Right lobe of liver (tissue), 4 donors: Measurements from ENCODE around the gene DYTN.
"Not testable (repeated sequence)": the region's sequence is repeated elsewhere in the genome, so short reads cannot be mapped to it uniquely, and the experiment has no call there.

Experiments used
- CTCF ChIP-seq, 4 donors: fragments of 200-600 bp in 3 of 4; fragments of 450-650 bp in 1 of 4; IDR thresholded peaks; one replicate each; pipeline versions ENCODE4 v1.5.1 to v1.8.0; 2016 to 2022; ENCODE audit warnings: antibody characterized with exemption in 4 of 4, mild to moderate bottlenecking in 2 of 4
- POLR2A ChIP-seq: fragments of 450-650 bp; IDR thresholded peaks from one replicate; pipeline ENCODE4 v1.6.1; 2017; ENCODE audit warnings: antibody characterized with exemption, mild to moderate bottlenecking
- donor health status: DM: no; HTN: no; CAD: no.
- donor health status: DM: no; HTN: no; CAD: no.
- donor health status: DM: no; HTN: yes; CAD: no.

GRCh38 chr2:206715183-206715582, 3.0 kb downstream of the DYTN start:
- not testable (repeated sequence) for TF ChIP-seq CTCF (IDR thresholded peaks at IDR 0.05); POLR2A
